Measurements from ENCODE around the gene ST3GAL5. TPM values are rescaled to one million over a fixed set of nuclear protein-coding genes. Genes with fewer than 3 reads are reported as not detected.

ST3GAL5 gene
- total and polyA plus RNA-seq, 2 of the 8 experiments (the other 6 are each of a cell fraction or from before 2014, with no cell fraction given), result 1.9 to 4.5 TPM

DNA sequence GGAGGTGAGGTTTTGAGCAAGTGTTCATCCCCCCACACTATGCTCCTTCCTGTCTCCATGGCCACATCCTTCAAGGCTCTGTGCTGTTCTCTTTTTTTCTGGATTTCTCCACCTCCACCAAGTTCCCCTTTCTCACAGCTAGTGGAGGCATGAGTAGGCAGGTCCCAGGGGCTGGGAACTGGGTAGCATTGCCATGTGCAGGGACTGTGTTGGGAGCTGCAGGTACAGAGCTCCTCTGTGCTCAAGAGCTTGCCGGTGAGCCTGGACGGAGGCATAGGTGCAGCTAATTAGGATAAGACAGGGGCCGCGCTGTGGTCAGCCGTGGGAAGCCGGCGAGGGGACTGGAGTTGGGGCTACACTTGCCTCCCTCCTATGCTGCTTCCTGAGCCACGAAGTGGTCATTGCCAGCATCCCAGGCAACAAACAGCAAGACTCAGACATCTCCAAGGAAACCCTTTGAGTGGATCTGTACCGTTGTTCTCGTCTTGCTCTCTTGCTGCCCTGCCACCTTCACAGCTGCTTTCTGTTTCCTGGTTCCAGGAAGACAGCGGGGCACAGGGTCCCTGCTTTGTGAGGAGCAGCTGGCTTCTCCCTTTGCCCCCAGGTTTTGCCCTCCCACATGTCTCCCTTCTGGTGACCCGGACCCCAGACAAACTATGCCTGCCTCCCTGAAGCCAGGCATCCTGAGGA is 98.1 kb downstream of the ST3GAL5 start:
- Histone ChIP-seq H3K79me2 (ENCODE audit: control insufficient read depth in 1 of 2, insufficient read depth in 2 of 2, low read length in 2 of 2) (no peaks in the 10 kb centered on the region), H3K4me3 (ENCODE audit: extremely low read depth in 1 of 4, insufficient read depth in 2 of 4, low read depth in 3 of 4, low read length in 4 of 4) (no peak overlapping the region), H2AK5ac (ENCODE audit: low read depth, low read length) (no peak overlapping the region), H3K9me3 (ENCODE audit: insufficient read depth in 2 of 2, low read depth in 1 of 2, low read length in 1 of 2) (no peaks in the 10 kb centered on the region), H2BK12ac (ENCODE audit: low read depth, low read length) (no peak overlapping the region), H3K4me1 (replicated peaks in 1 of 4; ENCODE audit: control insufficient read depth in 3 of 4, insufficient read depth in 4 of 4, low read length in 3 of 4) (no peaks in the 10 kb centered on the region; a peak in 1 of 7 replicates), H2BK15ac (ENCODE audit: low read length) (no peak overlapping the region), H3K14ac (ENCODE audit: insufficient read length) (no peak overlapping the region), H3K79me1 (ENCODE audit: low read depth, low read length) (no peaks in the 10 kb centered on the region), H4K91ac (replicated peaks; ENCODE audit: insufficient read length, low read length) (no peak overlapping the region), H3K56ac (replicated peaks; ENCODE audit: insufficient read length, low read depth, low read length) (no peak overlapping the region), H2BK5ac (ENCODE audit: low read depth, low read length) (no peak overlapping the region), H3K23me2 (ENCODE audit: low read depth, low read length) (no peaks in the 10 kb centered on the region), H3K23ac (ENCODE audit: insufficient read length) (no peak overlapping the region), H3K27me3 (replicated peaks in 1 of 4; ENCODE audit: control insufficient read depth in 3 of 4, extremely low read depth in 1 of 4, insufficient read depth in 3 of 4, low read length in 3 of 4) (no peaks in the 10 kb centered on the region), H3K4me2 (ENCODE audit: insufficient read depth in 1 of 2, low read depth in 2 of 2, low read length in 2 of 2) (no peak overlapping the region), H4K5ac (ENCODE audit: insufficient read length, low read depth, low read length) (no peak overlapping the region), H2BK20ac (ENCODE audit: low read length) (no peak overlapping the region), H3K4ac (replicated peaks; ENCODE audit: insufficient read length, low read depth, low read length) (no peak overlapping the region), H3K18ac (ENCODE audit: extremely low read depth, low read length) (no peak overlapping the region), H2BK120ac (replicated peaks; ENCODE audit: low read depth, low read length) (no peak overlapping the region), H2AFZ (ENCODE audit: low read length) (no peak overlapping the region), H4K20me1 (replicated peaks in 1 of 2; ENCODE audit: control insufficient read depth in 1 of 2, insufficient read depth in 2 of 2, low read length in 2 of 2) (no peaks in the 10 kb centered on the region), H3K9ac (replicated peaks in 1 of 4; ENCODE audit: extremely low read depth in 1 of 4, low read depth in 3 of 4, low read length in 3 of 4) (no peak overlapping the region), H3K27ac (ENCODE audit: low read depth, low read length) (no peak overlapping the region), H4K8ac (ENCODE audit: extremely low read depth, insufficient read depth, low read length) (no peak overlapping the region), H3K36me3 (ENCODE audit: control insufficient read depth in 2 of 4, insufficient read depth in 4 of 4, low read length in 3 of 4) (no peaks in the 10 kb centered on the region)
- FAIRE-seq, result no peak
- CTCF ChIA-PET (ENCODE audit: partially characterized antibody), result interaction anchor here (0.7 to 38.6 kb wide), 6 partner anchors 13 to 114 kb away, joined by 3 to 986 read pairs (median 10); partner anchors contain the start of gene ATOH8
- no peak for TF ChIP-seq BRCA1 (IDR thresholded peaks at IDR 0.05; ENCODE audit: low read depth, low read length)
- TF ChIP-seq RAD21 (IDR thresholded peaks at IDR 0.05 in 1 of 2, conservative IDR thresholded peaks at IDR 0.05 in 1 of 2; ENCODE audit: low read depth in 2 of 2, low read length in 2 of 2), result no peak
- TF ChIP-seq SP2 (IDR thresholded peaks at IDR 0.05; ENCODE audit: low read length), result no peak
- TF ChIP-seq EP300 (IDR thresholded peaks at IDR 0.05; ENCODE audit: borderline replicate concordance in 1 of 2, low read depth in 2 of 2, low read length in 2 of 2), result no peak
- TF ChIP-seq RXRA (IDR thresholded peaks at IDR 0.05; ENCODE audit: insufficient read depth, low read depth, low read length), result no peak
- no peak for TF ChIP-seq CHD1 (IDR thresholded peaks at IDR 0.05; ENCODE audit: low read depth, low read length)
- no peak for TF ChIP-seq BACH1 (IDR thresholded peaks at IDR 0.05; ENCODE audit: low read length)
- no peak for TF ChIP-seq TEAD4 (IDR thresholded peaks at IDR 0.05; ENCODE audit: low read depth, low read length)
- TF ChIP-seq EGR1 (IDR thresholded peaks at IDR 0.05; ENCODE audit: borderline replicate concordance, low read depth, low read length), result no peak
- TF ChIP-seq RFX5 (IDR thresholded peaks at IDR 0.05; ENCODE audit: borderline replicate concordance, low read depth, low read length), result no peak
- TF ChIP-seq MAFK (IDR thresholded peaks at IDR 0.05; ENCODE audit: low read depth, low read length), result no peak
- 86% methylated on average over 12 of the region's 12 CpGs; no CpG with 5 or more reads in 1 of the 2 experiments for WGBS, 2 experiments (ENCODE audit: extremely low coverage in 1 of 2, insufficient coverage in 1 of 2, insufficient read length in 1 of 2, insufficient replicate concordance in 2 of 2, low coverage in 1 of 2, low lambda C conversion rate in 2 of 2, missing lambda C conversion rate in 1 of 2)
- POLR2A ChIA-PET (ENCODE audit: partially characterized antibody), result interaction anchor here (1.6 kb wide), 1 partner anchor 13 kb away, joined by 3 read pairs; no protein-coding TSS in a partner anchor
- no peak for DNase-seq (ENCODE audit: low read depth in 1 of 2, low spot score in 2 of 2)

All from H1 (cell line).